ENCODE data around the gene STIM1. TPM values are rescaled to one million over a fixed set of nuclear protein-coding genes. Genes with fewer than 3 reads are reported as not detected.

Gene STIM1
- total and polyA plus RNA-seq, 7 donors: 52.1 to 147 (median 109) TPM

DNA sequence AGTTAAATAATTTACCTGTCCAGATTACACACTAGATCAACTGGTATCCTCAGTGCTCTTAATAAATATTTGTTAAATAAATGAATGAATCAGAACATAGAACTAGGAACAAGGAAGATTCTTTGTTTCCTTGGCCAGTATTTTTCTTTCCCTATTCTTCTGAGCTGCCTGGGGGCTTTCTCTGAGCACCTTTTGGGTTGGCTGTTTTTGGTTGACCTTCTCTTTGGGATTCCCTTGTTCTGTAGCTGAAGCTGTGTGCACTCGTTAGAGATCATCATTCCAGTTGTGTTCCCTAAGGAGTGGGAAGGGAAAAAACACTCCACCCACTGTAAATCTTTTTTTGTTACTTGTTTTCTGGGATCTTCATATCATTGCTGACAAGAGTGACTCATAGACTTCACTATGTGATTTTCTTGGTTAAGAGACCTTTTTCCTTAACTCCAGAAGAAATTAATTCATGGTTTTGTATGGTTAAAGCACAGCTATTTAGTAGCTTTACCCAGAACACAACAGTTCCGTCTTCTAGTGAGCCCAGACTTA is 84.3 kb downstream of the STIM1 start:
- WGBS, 3 donors: 40 to 67% (median 46%) methylated on average over 2 of the region's 2 CpGs
- Histone ChIP-seq H3K4me3 (no peak overlapping the region), H3K27me3 (ENCODE audit: insufficient read depth in 3 of 3, low read length in 2 of 3) (no peaks in the 10 kb centered on the region), H3K9me3 (no peaks in the 10 kb centered on the region), H3K27ac (peak overlapping the region; percentile 52), H3K36me3 (ENCODE audit: insufficient read depth in 1 of 2, low read depth in 1 of 2) (no peaks in the 10 kb centered on the region), H3K4me1 (peaks cover 78% of the 10 kb centered on the region)
- intact Hi-C loops (cut with DNase I): no loop called here
- DNase-seq: no peak
- TF ChIP-seq, protein P1, sequence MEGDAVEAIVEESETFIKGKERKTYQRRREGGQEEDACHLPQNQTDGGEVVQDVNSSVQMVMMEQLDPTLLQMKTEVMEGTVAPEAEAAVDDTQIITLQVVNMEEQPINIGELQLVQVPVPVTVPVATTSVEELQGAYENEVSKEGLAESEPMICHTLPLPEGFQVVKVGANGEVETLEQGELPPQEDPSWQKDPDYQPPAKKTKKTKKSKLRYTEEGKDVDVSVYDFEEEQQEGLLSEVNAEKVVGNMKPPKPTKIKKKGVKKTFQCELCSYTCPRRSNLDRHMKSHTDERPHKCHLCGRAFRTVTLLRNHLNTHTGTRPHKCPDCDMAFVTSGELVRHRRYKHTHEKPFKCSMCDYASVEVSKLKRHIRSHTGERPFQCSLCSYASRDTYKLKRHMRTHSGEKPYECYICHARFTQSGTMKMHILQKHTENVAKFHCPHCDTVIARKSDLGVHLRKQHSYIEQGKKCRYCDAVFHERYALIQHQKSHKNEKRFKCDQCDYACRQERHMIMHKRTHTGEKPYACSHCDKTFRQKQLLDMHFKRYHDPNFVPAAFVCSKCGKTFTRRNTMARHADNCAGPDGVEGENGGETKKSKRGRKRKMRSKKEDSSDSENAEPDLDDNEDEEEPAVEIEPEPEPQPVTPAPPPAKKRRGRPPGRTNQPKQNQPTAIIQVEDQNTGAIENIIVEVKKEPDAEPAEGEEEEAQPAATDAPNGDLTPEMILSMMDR (IDR thresholded peaks at IDR 0.05): no peak
- no peak for ATAC-seq

DNA sequence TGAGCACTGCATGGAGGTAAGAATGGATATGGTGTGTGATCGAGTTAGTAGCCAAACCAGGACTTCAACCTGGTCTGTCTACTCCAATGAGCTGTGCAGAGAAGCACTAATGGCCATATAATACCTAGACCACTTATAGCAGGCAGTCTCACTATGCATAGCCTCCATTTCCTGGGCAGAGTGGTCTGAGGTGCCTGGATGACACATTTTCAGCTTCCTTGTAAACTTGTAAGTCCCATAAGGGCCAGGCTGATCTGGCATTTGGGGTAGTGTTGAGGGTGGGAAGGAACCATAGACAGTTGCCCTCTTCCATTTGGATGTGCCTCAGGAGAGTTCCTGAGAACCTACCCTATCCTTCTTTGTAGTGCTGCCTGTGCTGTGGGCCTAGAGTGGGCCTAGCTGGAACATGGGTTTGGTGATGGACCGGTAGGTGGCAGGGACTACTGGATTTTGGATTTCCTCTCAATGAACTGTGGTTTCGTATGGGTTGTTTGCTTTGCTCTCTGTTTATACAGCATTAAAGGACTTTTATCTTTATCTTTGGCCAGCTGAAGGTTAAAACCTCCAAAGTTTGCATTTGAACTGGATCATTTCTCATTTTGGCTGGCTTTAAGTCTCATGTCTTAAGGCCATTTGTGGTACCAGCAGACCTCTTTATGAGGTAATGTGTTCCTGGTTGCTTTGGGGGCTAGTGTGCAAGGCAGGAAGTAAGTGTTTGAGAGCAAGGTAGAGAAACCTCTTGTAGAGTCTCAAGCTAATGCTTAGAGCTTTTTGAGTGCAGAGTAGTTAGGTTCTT is 86.9 kb downstream of the STIM1 start:
- peaks cover 74% of the 10 kb centered on the region for H3K4me1 ChIP-seq
- H3K4me3 ChIP-seq: no peak overlapping the region
- TF ChIP-seq, protein P1 (IDR thresholded peaks at IDR 0.05): no peak
- H3K27ac ChIP-seq: peak overlapping the region; percentile 56
- DNase-seq (no peak), ATAC-seq (no peak)
- H3K27me3 ChIP-seq (ENCODE audit: insufficient read depth in 3 of 3, low read length in 2 of 3): no peaks in the 10 kb centered on the region
- H3K9me3 ChIP-seq: no peaks in the 10 kb centered on the region
- no peaks in the 10 kb centered on the region for H3K36me3 ChIP-seq (ENCODE audit: insufficient read depth in 1 of 2, low read depth in 1 of 2)
- 77 to 95% (median 91%) methylated on average over 3 of the region's 3 CpGs for WGBS, 3 donors
- intact Hi-C loops (cut with DNase I): no loop called here

DNA sequence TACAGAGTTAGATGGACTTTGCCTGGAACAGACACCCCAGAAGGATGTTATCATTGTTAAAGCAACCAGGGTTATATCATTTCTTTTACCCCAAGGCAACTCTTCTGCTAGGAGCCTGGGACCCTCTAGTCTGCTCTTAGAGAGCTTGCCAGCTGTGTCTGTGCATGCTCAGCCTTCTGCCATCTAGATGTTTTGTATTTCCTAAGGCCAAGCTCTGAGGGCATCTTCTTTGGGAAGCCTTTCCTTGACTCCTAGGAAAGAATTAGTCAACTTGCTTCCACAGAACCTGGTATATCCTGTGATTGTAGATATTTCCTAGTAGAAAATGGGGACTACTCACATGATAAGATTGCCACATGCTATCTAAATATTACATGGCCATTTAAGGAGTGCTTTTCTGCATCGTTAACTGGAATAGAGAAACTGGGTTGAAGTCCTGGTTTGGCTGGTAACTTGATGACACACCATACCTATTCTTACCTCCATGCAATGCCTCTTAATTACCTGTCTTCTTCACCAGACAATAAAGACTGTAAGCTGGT is 87.6 kb downstream of the STIM1 start:
- H3K9me3 ChIP-seq: no peaks in the 10 kb centered on the region
- peak in 1 of 4 donors; percentile 22 for ATAC-seq
- peaks cover 78% of the 10 kb centered on the region for H3K4me1 ChIP-seq
- no peak overlapping the region for H3K4me3 ChIP-seq
- no peaks in the 10 kb centered on the region for H3K36me3 ChIP-seq (ENCODE audit: insufficient read depth in 1 of 2, low read depth in 1 of 2)
- intact Hi-C loops (cut with DNase I): no loop called here
- TF ChIP-seq, protein P1 (IDR thresholded peaks at IDR 0.05): no peak
- no peaks in the 10 kb centered on the region for H3K27me3 ChIP-seq (ENCODE audit: insufficient read depth in 3 of 3, low read length in 2 of 3)
- DNase-seq: no peak
- H3K27ac ChIP-seq: peak overlapping the region; percentile 56
- 14 to 39% (median 15%) methylated on average over 1 of the region's 1 CpG for WGBS, 3 donors

DNA sequence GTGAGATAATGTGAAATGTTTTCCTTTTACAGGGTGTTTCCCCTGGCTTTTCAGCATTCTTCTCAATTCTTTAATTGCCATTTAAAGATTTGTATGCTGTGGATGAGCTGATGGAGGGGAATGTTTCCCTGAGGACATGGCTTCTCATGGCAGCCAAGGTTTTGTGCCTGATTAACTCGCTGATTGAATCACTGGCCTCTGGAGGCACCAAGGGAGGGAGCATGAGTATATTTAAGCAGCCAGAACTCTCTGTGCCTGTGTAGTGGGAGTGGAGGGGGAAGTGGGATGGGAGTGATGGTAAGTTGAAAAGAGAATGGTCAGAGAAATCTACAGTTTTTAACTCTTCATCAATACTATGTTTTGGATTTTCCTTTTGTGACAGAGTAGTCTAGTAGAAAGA is 88.7 kb downstream of the STIM1 start:
- Histone ChIP-seq H3K4me3 (no peak overlapping the region), H3K4me1 (peaks cover 78% of the 10 kb centered on the region), H3K9me3 (no peaks in the 10 kb centered on the region), H3K27ac (peak overlapping the region; percentile 56), H3K36me3 (ENCODE audit: insufficient read depth in 1 of 2, low read depth in 1 of 2) (no peaks in the 10 kb centered on the region), H3K27me3 (ENCODE audit: insufficient read depth in 3 of 3, low read length in 2 of 3) (no peaks in the 10 kb centered on the region)
- ATAC-seq (peak in 3 of 4 donors; percentile 53 to 73 (median 73)), DNase-seq (peak; percentile 31 to 58)
- TF ChIP-seq, protein P1 (IDR thresholded peaks at IDR 0.05): no peak
- intact Hi-C loops (cut with DNase I): no loop called here
- WGBS, 3 donors: 11 to 23% (median 16%) methylated on average over 1 of the region's 1 CpG

Data from psoas muscle (tissue), 8 donors.